Measurements from ENCODE around the gene OXT. TPM values are rescaled to one million over a fixed set of nuclear protein-coding genes. Genes with fewer than 3 reads are reported as not detected.

The OXT gene
- total RNA-seq, 1 experiment from 2014 or later = not detected

DNA sequence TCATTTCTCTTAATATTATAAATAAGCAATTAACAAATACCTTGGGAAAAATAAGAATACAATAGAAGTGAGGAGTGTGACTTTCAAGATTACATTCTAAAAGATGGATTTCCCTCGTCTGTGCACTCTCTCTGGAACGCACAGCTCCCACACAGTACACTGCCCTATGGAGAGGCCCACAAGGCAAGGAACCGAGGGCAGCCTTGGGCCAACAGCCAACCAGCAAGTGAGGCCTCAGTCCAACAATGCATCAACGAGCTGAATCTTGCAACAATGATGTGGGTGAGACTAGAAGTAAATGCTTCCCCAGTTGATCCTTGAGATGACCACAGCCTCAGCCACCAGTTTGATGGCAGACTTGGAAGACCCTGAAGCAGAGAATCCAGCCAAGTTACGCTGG is 47.6 kb downstream of the OXT start:
- no CpG with 5 or more reads among the region's 5 CpGs for WGBS (ENCODE audit: extremely low coverage, insufficient read length, low lambda C conversion rate)

More for the DNA sequence above, 47.6 kb downstream of the OXT start:
- Histone ChIP-seq H2AFZ (ENCODE audit: low read length) (no peak overlapping the region), H4K5ac (ENCODE audit: insufficient read length, low read depth, low read length) (no peak overlapping the region), H4K8ac (replicated peaks; ENCODE audit: insufficient read length, low read depth, low read length) (no peak overlapping the region), H3T11ph (ENCODE audit: low read length) (no peak overlapping the region), H3K27ac (ENCODE audit: insufficient read length, low read depth, low read length) (no peak overlapping the region), H3K4me1 (ENCODE audit: insufficient read depth, low read length) (no peaks in the 10 kb centered on the region), H3K18ac (ENCODE audit: insufficient read length, low read depth, low read length) (no peak overlapping the region), H2AK5ac (ENCODE audit: insufficient read length, low read length) (no peak overlapping the region), H3K4ac (ENCODE audit: low read depth, low read length) (no peak overlapping the region), H3K79me1 (ENCODE audit: insufficient read depth, low read depth, low read length, poor library complexity, severe bottlenecking) (no peaks in the 10 kb centered on the region), H3K9me3 (ENCODE audit: control insufficient read depth, low read depth, low read length) (peaks cover 6% of the 10 kb centered on the region), H3K23ac (ENCODE audit: insufficient read length, low read depth, low read length) (no peak overlapping the region), H2BK20ac (ENCODE audit: low read depth, low read length, poor library complexity, severe bottlenecking) (no peak overlapping the region), H3K56ac (ENCODE audit: insufficient read length, low read depth, low read length) (no peak overlapping the region), H3K4me2 (ENCODE audit: insufficient read depth, insufficient read length, low read length) (no peak overlapping the region), H3K14ac (ENCODE audit: insufficient read depth, low read length) (no peak overlapping the region; the same call in 1 of the 2 replicates), H4K91ac (ENCODE audit: insufficient read length, low read depth, low read length) (no peak overlapping the region), H2BK5ac (ENCODE audit: insufficient read length, low read length) (no peak overlapping the region), H4K20me1 (ENCODE audit: control insufficient read depth, insufficient read depth, insufficient read length) (no peaks in the 10 kb centered on the region), H3K23me2 (ENCODE audit: insufficient read length, low read depth, low read length, poor library complexity, severe bottlenecking) (no peaks in the 10 kb centered on the region), H2BK12ac (ENCODE audit: insufficient read length, low read depth, low read length) (no peak overlapping the region), H2BK15ac (ENCODE audit: low read depth, low read length) (no peak overlapping the region), H3K27me3 (ENCODE audit: insufficient read depth, low read length) (no peaks in the 10 kb centered on the region), H3K9ac (ENCODE audit: extremely low read depth, insufficient read length, low read length) (no peak overlapping the region), H2BK120ac (ENCODE audit: low read depth, low read length, poor library complexity, severe bottlenecking) (no peak overlapping the region), H3K79me2 (ENCODE audit: insufficient read depth, low read length) (no peaks in the 10 kb centered on the region)
- Mint-ChIP-seq H3K36me3 (ENCODE audit: insufficient read depth in 1 of 3, low read depth in 3 of 3) (peaks cover 32 to 39% (median 38%) of the 10 kb centered on the region in 3 experiments), H3K27me3 (ENCODE audit: low read depth) (peaks cover 2% of the 10 kb centered on the region), H3K9me3 (peaks cover 18 to 20% of the 10 kb centered on the region in 2 experiments), H3K4me3 (no peak overlapping the region), H3K4me1 (peaks cover 3% of the 10 kb centered on the region in 2 experiments), H3K27ac (0 out of 7 replicates have a peak overlapping the region, but pooled peaks of 1 of the 3 experiments have one; percentile 55)
- DNase-seq = no peak
- TF ChIP-seq, protein P1, sequence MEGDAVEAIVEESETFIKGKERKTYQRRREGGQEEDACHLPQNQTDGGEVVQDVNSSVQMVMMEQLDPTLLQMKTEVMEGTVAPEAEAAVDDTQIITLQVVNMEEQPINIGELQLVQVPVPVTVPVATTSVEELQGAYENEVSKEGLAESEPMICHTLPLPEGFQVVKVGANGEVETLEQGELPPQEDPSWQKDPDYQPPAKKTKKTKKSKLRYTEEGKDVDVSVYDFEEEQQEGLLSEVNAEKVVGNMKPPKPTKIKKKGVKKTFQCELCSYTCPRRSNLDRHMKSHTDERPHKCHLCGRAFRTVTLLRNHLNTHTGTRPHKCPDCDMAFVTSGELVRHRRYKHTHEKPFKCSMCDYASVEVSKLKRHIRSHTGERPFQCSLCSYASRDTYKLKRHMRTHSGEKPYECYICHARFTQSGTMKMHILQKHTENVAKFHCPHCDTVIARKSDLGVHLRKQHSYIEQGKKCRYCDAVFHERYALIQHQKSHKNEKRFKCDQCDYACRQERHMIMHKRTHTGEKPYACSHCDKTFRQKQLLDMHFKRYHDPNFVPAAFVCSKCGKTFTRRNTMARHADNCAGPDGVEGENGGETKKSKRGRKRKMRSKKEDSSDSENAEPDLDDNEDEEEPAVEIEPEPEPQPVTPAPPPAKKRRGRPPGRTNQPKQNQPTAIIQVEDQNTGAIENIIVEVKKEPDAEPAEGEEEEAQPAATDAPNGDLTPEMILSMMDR (conservative IDR thresholded peaks at IDR 0.05) = no peak
